Activated naive CD8-positive, alpha-beta T cell treated with anti-CD3 and anti-CD28 coated beads, Interleukin-2, amount 50 U/mL, for 16 hours (primary cell): ENCODE results near the gene C5.

Source experiments
- DNase-seq: peaks from one replicate; pipeline ENCODE4 v3.0.0-alpha.2; 2020; ENCODE audit warnings: low read depth, low spot score

The C5 gene

GRCh38 chr9:120925535-120926396 is 124.3 kb downstream of the C5 start:
- DNase-seq, result peak; percentile 54

- no peak for DNase-seq
Observed at GRCh38 chr9:120924698-120925534, 125.2 kb downstream of the C5 start.

DNA sequence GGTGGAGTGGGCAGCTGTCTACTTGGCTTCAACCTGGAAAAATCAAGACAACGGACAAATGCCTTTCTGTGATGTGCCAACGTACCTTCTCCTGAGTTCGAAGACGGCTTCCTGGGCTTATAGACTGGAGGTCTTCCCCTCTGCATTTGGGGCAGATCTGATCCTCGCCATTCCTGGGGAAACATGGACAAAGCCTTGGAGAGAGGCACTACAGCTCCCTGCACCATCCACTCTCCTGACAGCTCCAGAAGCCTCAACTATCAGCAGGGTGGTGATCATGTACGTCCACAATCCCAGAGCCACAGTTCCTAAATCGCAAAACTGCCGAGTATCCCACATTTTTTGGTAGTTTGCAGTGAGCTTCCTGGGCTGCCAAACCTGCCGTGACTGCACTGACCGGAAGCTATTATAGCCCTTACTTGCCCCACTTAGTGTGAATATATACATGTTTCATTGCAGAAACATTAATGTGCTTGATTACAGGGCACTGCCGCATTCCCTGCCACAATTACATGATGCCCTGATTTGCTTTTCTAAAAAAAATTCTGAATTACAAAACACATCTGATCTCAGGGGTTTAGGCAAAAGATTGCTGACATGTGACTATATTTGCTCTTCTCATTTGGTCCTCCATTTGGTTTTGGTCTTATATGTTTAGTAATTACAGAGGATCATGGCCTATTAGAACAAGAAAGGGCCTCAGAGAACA is 126.3 kb downstream of the C5 start:
- DNase-seq, result no peak

DNA sequence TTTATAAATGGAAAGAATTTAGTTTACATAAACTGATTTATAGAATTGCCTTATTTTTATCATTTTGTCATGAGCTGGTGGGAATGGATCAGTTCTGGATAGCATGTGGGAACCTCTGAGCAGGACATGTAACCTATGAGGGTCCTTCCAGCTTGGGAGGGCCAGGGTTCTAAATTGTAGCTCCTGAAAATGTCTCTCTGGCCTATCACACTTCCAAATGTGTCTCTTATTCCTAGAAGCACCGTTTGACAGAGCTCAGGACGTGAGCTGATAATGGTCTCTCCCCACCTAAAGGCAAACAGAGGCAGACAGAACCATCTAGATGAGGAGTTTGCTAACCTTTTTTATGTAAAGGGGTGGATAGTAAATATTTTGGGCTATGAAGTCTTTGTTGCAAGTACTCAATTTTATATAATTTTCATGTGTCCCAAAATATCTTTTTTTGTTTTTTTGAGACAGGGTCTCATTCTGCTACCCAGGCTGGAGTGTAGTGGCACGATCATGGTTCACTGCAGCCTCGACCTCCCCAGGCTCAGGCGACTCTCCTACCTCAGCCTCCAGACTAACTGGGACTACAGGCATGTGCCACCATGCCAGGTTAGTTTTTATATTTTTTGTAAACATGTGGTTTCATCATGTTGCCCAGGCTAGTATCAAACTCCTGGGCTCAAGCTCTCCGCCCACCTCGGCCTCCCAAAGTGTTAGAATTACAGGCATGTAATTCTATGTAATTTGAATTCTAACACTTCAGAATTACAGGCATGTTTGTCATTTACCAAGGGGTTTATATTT is 127.5 kb downstream of the C5 start:
- DNase-seq, result no peak

- DNase-seq, result no peak
Observed at GRCh38 chr9:120921661-120922181, 128.4 kb downstream of the C5 start.

DNA sequence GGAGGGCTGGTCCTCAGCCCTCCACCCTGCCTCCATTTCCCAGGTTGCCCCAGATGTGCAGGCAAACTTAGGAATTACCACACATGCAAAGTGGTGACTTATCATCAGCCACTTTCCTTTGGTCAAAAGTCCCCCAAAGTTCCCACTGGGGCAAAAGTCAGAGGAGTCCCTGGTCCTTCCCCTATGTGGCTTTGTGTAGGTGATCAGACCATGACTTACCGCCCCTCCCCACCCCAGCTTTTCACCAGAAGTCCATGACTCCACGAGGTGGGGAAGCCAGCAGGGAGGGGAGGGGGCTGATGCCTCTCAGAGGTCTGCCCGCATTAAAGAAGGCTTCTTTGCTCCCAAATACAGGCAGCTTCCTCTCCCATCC is 129.3 kb downstream of the C5 start:
- no peak for DNase-seq

- DNase-seq, result no peak
Observed at GRCh38 chr9:120919843-120920805, 130.0 kb downstream of the C5 start.

- no peak for DNase-seq
Observed at GRCh38 chr9:120918931-120919842, 130.9 kb downstream of the C5 start.

- DNase-seq, result no peak
Observed at GRCh38 chr9:120917929-120918762, 131.9 kb downstream of the C5 start.

DNA sequence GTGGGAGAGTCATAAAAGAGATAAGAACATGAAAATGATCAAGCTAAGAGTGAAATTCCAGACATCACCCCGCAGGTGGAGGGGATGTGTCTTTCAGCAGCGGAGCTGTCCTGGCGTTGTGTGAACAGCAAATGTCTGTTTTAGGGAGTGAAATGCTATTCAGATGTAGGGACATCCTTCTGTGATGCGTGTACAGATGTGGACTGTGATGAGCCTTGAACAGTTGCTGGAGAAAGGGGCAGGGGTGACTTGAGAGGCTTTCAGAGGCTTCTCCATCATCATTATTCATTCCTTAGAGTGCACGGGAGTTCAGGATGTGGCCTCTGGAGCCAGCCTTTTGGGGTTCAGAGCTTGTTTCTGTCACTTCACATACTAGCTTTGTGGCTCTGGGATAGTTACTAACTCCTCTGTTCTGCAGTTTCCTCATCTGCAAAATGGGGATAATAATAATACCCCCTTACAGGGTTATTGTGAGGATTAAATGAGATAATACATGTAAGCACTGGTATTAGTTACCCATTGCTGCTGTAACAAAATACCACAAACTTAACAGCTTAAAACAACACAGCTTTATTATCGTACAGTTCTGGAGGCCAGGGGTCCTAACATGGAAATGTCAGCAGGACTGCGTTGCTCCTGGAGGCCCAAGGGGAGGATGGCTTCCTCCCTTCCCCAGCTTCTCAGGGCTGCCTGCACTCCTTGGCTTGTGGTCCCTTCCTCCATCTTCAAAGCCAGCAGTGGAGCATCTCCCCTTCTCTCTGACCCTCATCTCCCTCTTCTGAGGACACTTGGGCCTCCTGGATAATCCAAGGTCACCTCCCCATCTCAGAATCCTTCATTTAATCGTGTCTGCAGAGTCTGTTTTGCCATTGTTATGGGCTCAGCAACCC is 132.8 kb downstream of the C5 start:
- DNase-seq, result no peak

- no peak for DNase-seq
Observed at GRCh38 chr9:120916588-120916987, 133.5 kb downstream of the C5 start.

DNA sequence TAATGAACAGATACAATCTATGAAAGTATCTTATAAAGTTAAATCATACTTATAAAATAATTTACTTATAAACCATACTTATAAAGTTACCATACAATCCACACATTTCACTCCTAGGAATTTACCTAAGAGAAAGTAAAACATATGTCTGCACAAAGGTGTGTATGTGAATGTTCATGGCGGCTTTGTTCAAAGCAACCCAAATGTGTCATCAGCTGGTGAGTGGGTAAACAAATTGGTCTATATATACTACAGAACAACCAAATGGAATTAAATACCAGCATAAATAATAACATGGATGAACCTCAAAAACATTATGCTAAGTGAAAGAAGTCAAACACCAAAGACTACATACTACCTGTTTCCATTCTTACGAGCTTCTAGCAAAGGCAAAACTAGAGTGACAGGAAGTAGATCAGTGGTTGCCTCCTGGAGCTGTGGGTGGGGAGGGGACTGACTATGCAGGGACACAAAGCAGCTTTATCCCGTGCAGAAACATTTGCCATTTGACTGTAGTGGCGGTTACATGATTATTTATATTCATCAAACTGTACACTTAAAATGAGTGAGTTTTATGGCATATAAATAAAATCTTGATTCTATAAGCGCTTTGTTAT is 134.1 kb downstream of the C5 start:
- DNase-seq, result no peak

- no peak for DNase-seq
Observed at GRCh38 chr9:120914953-120915352, 135.1 kb downstream of the C5 start.

- DNase-seq, result no peak
Observed at GRCh38 chr9:120914396-120914795, 135.7 kb downstream of the C5 start.

- DNase-seq, result no peak
Observed at GRCh38 chr9:120913647-120914264, 136.3 kb downstream of the C5 start.
